ENCODE data around the gene KMT2C. TPM values are rescaled to one million over a fixed set of nuclear protein-coding genes. Genes with fewer than 3 reads are reported as not detected.
A peak's percentile ranks its signal among the peaks of the same experiment; 100 is the strongest.

KMT2C gene
- total and polyA plus RNA-seq, 2 of the 13 experiments (the other 11 are each of a cell fraction or from before 2014, with no cell fraction given): 7.1 to 14.4 TPM

GRCh38 chr7:152436111-152436930, 518 bp upstream of the KMT2C start (continued):
- TF ChIP-seq KLF9 (CRISPR knock-in tag; IDR thresholded peaks at IDR 0.05; ENCODE audit: low read depth): no peak
- TF ChIP-seq CREM (IDR thresholded peaks at IDR 0.05): no peak
- peak; percentile 16; the same call in 1 of the 2 replicates for TF ChIP-seq CREM (CRISPR knock-in tag; IDR thresholded peaks at IDR 0.05)
- TF ChIP-seq BCL3 (CRISPR knock-in tag; IDR thresholded peaks at IDR 0.05): peak; percentile 80
- no peak for TF ChIP-seq REL (CRISPR knock-in tag; conservative IDR thresholded peaks at IDR 0.05)
- peak; percentile 49; the same call in 1 of the 2 replicates for TF ChIP-seq ZNF275 (CRISPR knock-in tag; IDR thresholded peaks at IDR 0.05; ENCODE audit: borderline replicate concordance)
- TF ChIP-seq GRHL1 (CRISPR knock-in tag; conservative IDR thresholded peaks at IDR 0.05): no peak
- no peak for TF ChIP-seq ZNF878 (CRISPR knock-in tag; IDR thresholded peaks at IDR 0.05)
- no peak for TF ChIP-seq NFKBIZ (CRISPR knock-in tag; IDR thresholded peaks at IDR 0.05)
- TF ChIP-seq HCFC1 (IDR thresholded peaks at IDR 0.05; ENCODE audit: low read depth, low read length): 0 out of 2 replicates have a peak, but pooled peaks have one; percentile 14
- TF ChIP-seq ZNF331 (CRISPR knock-in tag; IDR thresholded peaks at IDR 0.05): peak; percentile 62; the same call in 1 of the 2 replicates
- no peak for TF ChIP-seq ZFYVE20 (CRISPR knock-in tag; IDR thresholded peaks at IDR 0.05; ENCODE audit: borderline replicate concordance, low read depth)
- TF ChIP-seq ZNF251 (CRISPR knock-in tag; IDR thresholded peaks at IDR 0.05): no peak
- TF ChIP-seq SRF (IDR thresholded peaks at IDR 0.05; ENCODE audit: low read depth, low read length): no peak
- no peak for TF ChIP-seq ZNF567 (CRISPR knock-in tag; IDR thresholded peaks at IDR 0.05; ENCODE audit: borderline replicate concordance)
- no peak for TF ChIP-seq XBP1 (CRISPR knock-in tag; IDR thresholded peaks at IDR 0.05)
- TF ChIP-seq THAP8 (CRISPR knock-in tag; IDR thresholded peaks at IDR 0.05; ENCODE audit: borderline replicate concordance): no peak
- no peak for TF ChIP-seq ZNF614 (CRISPR knock-in tag; IDR thresholded peaks at IDR 0.05; ENCODE audit: borderline replicate concordance)
- 0 out of 2 replicates have a peak, but pooled peaks have one; percentile 36 for TF ChIP-seq ARNTL (CRISPR knock-in tag; IDR thresholded peaks at IDR 0.05)
- no peak for TF ChIP-seq NFE2 (CRISPR knock-in tag; IDR thresholded peaks at IDR 0.05)
- no peak for TF ChIP-seq HNF4A (CRISPR knock-in tag; IDR thresholded peaks at IDR 0.05)
- TF ChIP-seq FOXO1 (CRISPR knock-in tag; IDR thresholded peaks at IDR 0.05): peak; percentile 22; the same call in 1 of the 2 replicates
- peak; percentile 87 for TF ChIP-seq ARNT2 (CRISPR knock-in tag; IDR thresholded peaks at IDR 0.05; ENCODE audit: low read depth)
- TF ChIP-seq IRX3 (CRISPR knock-in tag; IDR thresholded peaks at IDR 0.05; ENCODE audit: borderline replicate concordance, low read depth): no peak; the same call in 1 of the 2 replicates
- TF ChIP-seq ZNF782 (CRISPR knock-in tag; IDR thresholded peaks at IDR 0.05; ENCODE audit: borderline replicate concordance): no peak
- TF ChIP-seq HNRNPLL (IDR thresholded peaks at IDR 0.05; ENCODE audit: low read depth, low read length, poor library complexity, severe bottlenecking): peak; percentile 68
